ENCODE data around the gene SLC17A8. TPM values are rescaled to one million over a fixed set of nuclear protein-coding genes. Genes with fewer than 3 reads are reported as not detected.

Gene SLC17A8
- total RNA-seq, 1 experiment from 2014 or later = not detected

DNA sequence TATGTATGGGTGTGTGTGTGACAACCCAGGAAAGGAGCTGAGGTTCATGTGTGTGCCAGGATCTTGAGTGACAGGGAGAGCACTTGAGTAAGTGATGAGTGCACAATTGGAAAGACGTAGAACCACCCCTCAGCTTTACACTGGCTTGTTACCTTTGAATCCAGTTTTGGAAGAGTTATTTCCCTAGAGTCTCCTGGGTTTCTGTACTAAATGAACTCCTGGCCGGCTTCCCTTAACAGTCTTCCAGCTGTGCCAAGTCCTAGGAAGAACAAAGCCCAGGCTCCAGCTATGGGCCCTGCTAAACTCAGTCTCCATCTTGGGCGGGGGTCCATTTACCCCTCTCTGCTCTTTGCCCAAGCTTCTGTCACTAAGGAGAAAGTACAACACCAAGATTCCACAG lies 97.1 kb downstream of the SLC17A8 start:
- ChIA-PET CTCF (no interaction called here), POLR2A (ENCODE audit: unreplicated experiment) (no interaction called here)
- Histone ChIP-seq H4K20me1 (ENCODE audit: insufficient read depth) (no peaks in the 10 kb centered on the region), H3K4me2 (no peak overlapping the region), H3K4me1 (replicated peaks; ENCODE audit: insufficient read depth) (no peaks in the 10 kb centered on the region), H3K9me3 (ENCODE audit: insufficient read depth, low read depth) (no peaks in the 10 kb centered on the region), H3K9me2 (ENCODE audit: insufficient read depth) (no peaks in the 10 kb centered on the region), H3K4me3 (no peak overlapping the region), H3K27ac (no peak overlapping the region), H3K79me2 (ENCODE audit: low read depth) (no peaks in the 10 kb centered on the region), H3K27me3 (ENCODE audit: insufficient read depth, low read depth) (peaks cover 24% of the 10 kb centered on the region; the same call in 1 of the 2 replicates), H3F3A (ENCODE audit: insufficient read depth, low read depth) (no peaks in the 10 kb centered on the region), H2AFZ (no peak overlapping the region), H3K36me3 (ENCODE audit: low read depth) (no peaks in the 10 kb centered on the region)
- no peak for DNase-seq
- intact Hi-C loops (cut with micrococcal nuclease; ENCODE audit: unreplicated experiment) = no loop called here
- TF ChIP-seq EZH2 (IDR thresholded peaks at IDR 0.05; ENCODE audit: low read depth) = no peak
- TF ChIP-seq, protein P1, sequence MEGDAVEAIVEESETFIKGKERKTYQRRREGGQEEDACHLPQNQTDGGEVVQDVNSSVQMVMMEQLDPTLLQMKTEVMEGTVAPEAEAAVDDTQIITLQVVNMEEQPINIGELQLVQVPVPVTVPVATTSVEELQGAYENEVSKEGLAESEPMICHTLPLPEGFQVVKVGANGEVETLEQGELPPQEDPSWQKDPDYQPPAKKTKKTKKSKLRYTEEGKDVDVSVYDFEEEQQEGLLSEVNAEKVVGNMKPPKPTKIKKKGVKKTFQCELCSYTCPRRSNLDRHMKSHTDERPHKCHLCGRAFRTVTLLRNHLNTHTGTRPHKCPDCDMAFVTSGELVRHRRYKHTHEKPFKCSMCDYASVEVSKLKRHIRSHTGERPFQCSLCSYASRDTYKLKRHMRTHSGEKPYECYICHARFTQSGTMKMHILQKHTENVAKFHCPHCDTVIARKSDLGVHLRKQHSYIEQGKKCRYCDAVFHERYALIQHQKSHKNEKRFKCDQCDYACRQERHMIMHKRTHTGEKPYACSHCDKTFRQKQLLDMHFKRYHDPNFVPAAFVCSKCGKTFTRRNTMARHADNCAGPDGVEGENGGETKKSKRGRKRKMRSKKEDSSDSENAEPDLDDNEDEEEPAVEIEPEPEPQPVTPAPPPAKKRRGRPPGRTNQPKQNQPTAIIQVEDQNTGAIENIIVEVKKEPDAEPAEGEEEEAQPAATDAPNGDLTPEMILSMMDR (conservative IDR thresholded peaks at IDR 0.05) = no peak
- BruUV-seq (replicated peaks) = no TSS peak

DNA sequence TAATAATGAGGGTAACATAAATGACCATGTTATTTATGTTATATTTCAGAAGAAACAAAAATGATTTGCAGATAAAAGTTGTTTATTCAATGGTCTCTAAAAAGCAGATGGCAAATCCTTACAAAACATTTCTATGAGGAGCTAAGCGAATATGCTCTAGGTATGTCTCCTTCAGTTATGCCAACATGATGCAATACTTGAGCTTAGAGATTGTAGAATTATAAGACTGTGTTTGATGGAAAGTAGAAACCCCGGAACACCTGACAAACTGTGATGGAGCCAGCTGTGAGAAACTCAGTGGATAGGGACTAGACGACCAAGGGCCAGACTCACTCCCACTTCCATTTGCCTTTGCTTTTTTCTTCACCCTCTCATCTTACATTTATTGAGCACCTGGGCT lies 99.0 kb downstream of the SLC17A8 start:
- Histone ChIP-seq H3K27ac (no peak overlapping the region), H3K4me2 (no peak overlapping the region), H3K27me3 (ENCODE audit: insufficient read depth, low read depth) (peaks cover 26% of the 10 kb centered on the region; the same call in 1 of the 2 replicates), H3K4me1 (replicated peaks; ENCODE audit: insufficient read depth) (no peaks in the 10 kb centered on the region), H3K9me3 (ENCODE audit: insufficient read depth, low read depth) (no peaks in the 10 kb centered on the region), H2AFZ (no peak overlapping the region), H4K20me1 (ENCODE audit: insufficient read depth) (no peaks in the 10 kb centered on the region), H3K9me2 (ENCODE audit: insufficient read depth) (no peaks in the 10 kb centered on the region), H3K36me3 (ENCODE audit: low read depth) (no peaks in the 10 kb centered on the region), H3K79me2 (ENCODE audit: low read depth) (no peaks in the 10 kb centered on the region), H3F3A (ENCODE audit: insufficient read depth, low read depth) (no peaks in the 10 kb centered on the region), H3K4me3 (no peak overlapping the region)
- CTCF ChIA-PET = no interaction called here
- DNase-seq = no peak
- POLR2A ChIA-PET (ENCODE audit: unreplicated experiment) = no interaction called here
- BruUV-seq (replicated peaks) = no TSS peak
- TF ChIP-seq, protein P1 (conservative IDR thresholded peaks at IDR 0.05) = no peak
- TF ChIP-seq EZH2 (IDR thresholded peaks at IDR 0.05; ENCODE audit: low read depth) = no peak
- intact Hi-C loops (cut with micrococcal nuclease; ENCODE audit: unreplicated experiment) = no loop called here

DNA sequence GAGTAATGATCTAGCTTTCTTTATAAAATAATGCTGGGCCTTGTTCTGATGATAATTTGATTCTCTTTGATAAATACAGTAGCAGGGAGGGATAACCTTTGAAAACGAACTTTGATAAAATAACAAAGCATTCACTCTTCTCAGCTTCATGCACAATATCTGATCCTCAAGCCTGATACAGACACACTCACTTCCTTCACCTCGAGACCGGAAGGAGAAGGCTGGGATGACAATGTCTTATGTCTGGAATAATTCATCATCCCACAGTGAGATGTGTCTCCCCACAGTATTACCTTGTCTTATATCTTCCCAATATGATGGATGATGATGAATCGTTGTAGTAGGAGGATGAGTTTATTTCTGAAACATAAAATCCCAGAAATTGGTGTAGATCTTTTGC lies 101.3 kb downstream of the SLC17A8 start:
- H3K79me2 ChIP-seq (ENCODE audit: low read depth) = no peaks in the 10 kb centered on the region
- TF ChIP-seq, protein P1 (conservative IDR thresholded peaks at IDR 0.05) = no peak
- no peak for TF ChIP-seq EZH2 (IDR thresholded peaks at IDR 0.05; ENCODE audit: low read depth)
- H3K9me2 ChIP-seq (ENCODE audit: insufficient read depth) = no peaks in the 10 kb centered on the region
- no peaks in the 10 kb centered on the region for H4K20me1 ChIP-seq (ENCODE audit: insufficient read depth)
- intact Hi-C loops (cut with micrococcal nuclease; ENCODE audit: unreplicated experiment) = no loop called here
- H3K4me2 ChIP-seq = no peak overlapping the region
- no peaks in the 10 kb centered on the region for H3K36me3 ChIP-seq (ENCODE audit: low read depth)
- H3K4me3 ChIP-seq = no peak overlapping the region
- DNase-seq = no peak
- H3F3A ChIP-seq (ENCODE audit: insufficient read depth, low read depth) = no peaks in the 10 kb centered on the region
- POLR2A ChIA-PET (ENCODE audit: unreplicated experiment) = no interaction called here
- CTCF ChIA-PET = no interaction called here
- H3K9me3 ChIP-seq (ENCODE audit: insufficient read depth, low read depth) = no peaks in the 10 kb centered on the region
- no peak overlapping the region for H2AFZ ChIP-seq
- no TSS peak for BruUV-seq (replicated peaks)
- H3K27ac ChIP-seq = no peak overlapping the region
- H3K27me3 ChIP-seq (ENCODE audit: insufficient read depth, low read depth) = peaks cover 26% of the 10 kb centered on the region; the same call in 1 of the 2 replicates
- no peaks in the 10 kb centered on the region for H3K4me1 ChIP-seq (replicated peaks; ENCODE audit: insufficient read depth)

Data from PC-9 (cell line).